ENCODE results near the gene DES. TPM values are rescaled to one million over a fixed set of nuclear protein-coding genes. Genes with fewer than 3 reads are reported as not detected.

Gene DES
- total RNA-seq, 6 donors from 2014 or later: 39.7 to 299 (median 70.8) TPM

- DNase-seq (peak in 1 of 2 donors; percentile 70), ATAC-seq (ENCODE audit: low FRiP score in 2 of 2) (no peak)
- WGBS, 2 donors: 83 to 89% methylated on average over 7 to 15 of the region's 23 CpGs
- H3K4me3 ChIP-seq: no peak overlapping the region
- TF ChIP-seq, protein P1, sequence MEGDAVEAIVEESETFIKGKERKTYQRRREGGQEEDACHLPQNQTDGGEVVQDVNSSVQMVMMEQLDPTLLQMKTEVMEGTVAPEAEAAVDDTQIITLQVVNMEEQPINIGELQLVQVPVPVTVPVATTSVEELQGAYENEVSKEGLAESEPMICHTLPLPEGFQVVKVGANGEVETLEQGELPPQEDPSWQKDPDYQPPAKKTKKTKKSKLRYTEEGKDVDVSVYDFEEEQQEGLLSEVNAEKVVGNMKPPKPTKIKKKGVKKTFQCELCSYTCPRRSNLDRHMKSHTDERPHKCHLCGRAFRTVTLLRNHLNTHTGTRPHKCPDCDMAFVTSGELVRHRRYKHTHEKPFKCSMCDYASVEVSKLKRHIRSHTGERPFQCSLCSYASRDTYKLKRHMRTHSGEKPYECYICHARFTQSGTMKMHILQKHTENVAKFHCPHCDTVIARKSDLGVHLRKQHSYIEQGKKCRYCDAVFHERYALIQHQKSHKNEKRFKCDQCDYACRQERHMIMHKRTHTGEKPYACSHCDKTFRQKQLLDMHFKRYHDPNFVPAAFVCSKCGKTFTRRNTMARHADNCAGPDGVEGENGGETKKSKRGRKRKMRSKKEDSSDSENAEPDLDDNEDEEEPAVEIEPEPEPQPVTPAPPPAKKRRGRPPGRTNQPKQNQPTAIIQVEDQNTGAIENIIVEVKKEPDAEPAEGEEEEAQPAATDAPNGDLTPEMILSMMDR (IDR thresholded peaks at IDR 0.05): no peak
- TF ChIP-seq POLR2A (IDR thresholded peaks at IDR 0.05) (no peak), EP300 (IDR thresholded peaks at IDR 0.05) (no peak), POLR2AphosphoS5 (IDR thresholded peaks at IDR 0.05) (no peak)
- H3K4me1 ChIP-seq: no peaks in the 10 kb centered on the region
- no peaks in the 10 kb centered on the region for H3K36me3 ChIP-seq
- H3K27ac ChIP-seq: no peak overlapping the region
- no peaks in the 10 kb centered on the region for H3K9me3 ChIP-seq
- H3K27me3 ChIP-seq: no peaks in the 10 kb centered on the region
Measured at GRCh38 chr2:219468410-219469185, 50.4 kb downstream of the DES start.

DNA sequence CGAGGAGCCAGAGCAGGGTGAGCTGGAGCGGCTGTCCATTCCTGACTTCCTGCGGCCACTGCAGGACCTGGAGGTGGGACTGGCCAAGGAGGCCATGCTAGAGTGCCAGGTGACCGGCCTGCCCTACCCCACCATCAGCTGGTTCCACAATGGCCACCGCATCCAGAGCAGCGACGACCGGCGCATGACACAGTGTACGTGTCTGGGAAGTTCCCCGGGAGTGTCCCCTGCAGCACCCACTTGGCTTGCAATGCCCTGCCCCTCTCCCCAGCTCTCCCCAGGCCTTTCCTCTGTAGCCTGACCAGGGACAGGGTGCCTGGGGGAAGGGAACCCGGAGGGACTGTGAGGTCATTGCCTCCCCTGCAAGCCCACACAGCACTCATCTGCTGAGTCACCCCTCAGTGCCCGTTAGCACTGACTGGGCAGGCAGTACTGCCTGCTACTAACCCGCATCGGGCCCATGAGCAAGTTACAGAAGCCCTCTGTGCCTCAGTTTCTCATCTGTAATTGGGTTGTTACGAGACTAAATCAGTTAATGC lies 51.1 kb downstream of the DES start:
- DNase-seq (no peak), ATAC-seq (ENCODE audit: low FRiP score in 2 of 2) (no peak)
- Histone ChIP-seq H3K27ac (no peak overlapping the region), H3K4me3 (no peak overlapping the region), H3K9me3 (no peaks in the 10 kb centered on the region), H3K27me3 (no peaks in the 10 kb centered on the region), H3K4me1 (no peaks in the 10 kb centered on the region), H3K36me3 (no peaks in the 10 kb centered on the region)
- 86 to 87% methylated on average over 13 to 16 of the region's 16 CpGs for WGBS, 2 donors
- TF ChIP-seq EP300 (IDR thresholded peaks at IDR 0.05) (no peak), POLR2AphosphoS5 (IDR thresholded peaks at IDR 0.05) (no peak), POLR2A (IDR thresholded peaks at IDR 0.05) (no peak)
- TF ChIP-seq, protein P1 (IDR thresholded peaks at IDR 0.05): no peak

DNA sequence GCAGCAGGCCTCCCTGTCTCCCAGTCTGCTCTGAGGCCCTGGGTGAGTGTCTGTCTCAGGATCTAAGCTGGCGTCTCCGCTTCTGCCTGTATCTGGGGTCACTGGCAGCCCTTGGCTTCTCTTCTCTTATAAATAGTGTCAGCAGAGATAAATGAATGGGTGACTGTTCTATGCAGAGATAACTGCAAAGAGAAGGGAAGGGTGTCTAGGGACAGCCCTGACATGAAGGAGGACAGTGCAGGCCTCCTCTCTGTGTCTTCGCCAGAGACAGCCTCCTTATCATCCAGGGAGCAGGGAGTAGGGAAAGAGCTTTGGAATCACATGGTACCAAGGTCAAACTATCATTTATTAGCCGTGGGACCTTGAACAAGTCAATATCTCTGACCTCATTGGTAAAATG lies 52.3 kb downstream of the DES start:
- Histone ChIP-seq H3K27ac (no peak overlapping the region), H3K36me3 (no peaks in the 10 kb centered on the region), H3K27me3 (no peaks in the 10 kb centered on the region), H3K9me3 (no peaks in the 10 kb centered on the region), H3K4me1 (no peaks in the 10 kb centered on the region), H3K4me3 (no peak overlapping the region)
- 63 to 69% methylated on average over 4 of the region's 4 CpGs for WGBS, 2 donors
- ATAC-seq (ENCODE audit: low FRiP score in 2 of 2) (no peak), DNase-seq (no peak)
- TF ChIP-seq, protein P1 (IDR thresholded peaks at IDR 0.05): no peak
- TF ChIP-seq POLR2AphosphoS5 (IDR thresholded peaks at IDR 0.05): no peak
- no peak for TF ChIP-seq EP300 (IDR thresholded peaks at IDR 0.05)
- TF ChIP-seq POLR2A (IDR thresholded peaks at IDR 0.05): no peak

DNA sequence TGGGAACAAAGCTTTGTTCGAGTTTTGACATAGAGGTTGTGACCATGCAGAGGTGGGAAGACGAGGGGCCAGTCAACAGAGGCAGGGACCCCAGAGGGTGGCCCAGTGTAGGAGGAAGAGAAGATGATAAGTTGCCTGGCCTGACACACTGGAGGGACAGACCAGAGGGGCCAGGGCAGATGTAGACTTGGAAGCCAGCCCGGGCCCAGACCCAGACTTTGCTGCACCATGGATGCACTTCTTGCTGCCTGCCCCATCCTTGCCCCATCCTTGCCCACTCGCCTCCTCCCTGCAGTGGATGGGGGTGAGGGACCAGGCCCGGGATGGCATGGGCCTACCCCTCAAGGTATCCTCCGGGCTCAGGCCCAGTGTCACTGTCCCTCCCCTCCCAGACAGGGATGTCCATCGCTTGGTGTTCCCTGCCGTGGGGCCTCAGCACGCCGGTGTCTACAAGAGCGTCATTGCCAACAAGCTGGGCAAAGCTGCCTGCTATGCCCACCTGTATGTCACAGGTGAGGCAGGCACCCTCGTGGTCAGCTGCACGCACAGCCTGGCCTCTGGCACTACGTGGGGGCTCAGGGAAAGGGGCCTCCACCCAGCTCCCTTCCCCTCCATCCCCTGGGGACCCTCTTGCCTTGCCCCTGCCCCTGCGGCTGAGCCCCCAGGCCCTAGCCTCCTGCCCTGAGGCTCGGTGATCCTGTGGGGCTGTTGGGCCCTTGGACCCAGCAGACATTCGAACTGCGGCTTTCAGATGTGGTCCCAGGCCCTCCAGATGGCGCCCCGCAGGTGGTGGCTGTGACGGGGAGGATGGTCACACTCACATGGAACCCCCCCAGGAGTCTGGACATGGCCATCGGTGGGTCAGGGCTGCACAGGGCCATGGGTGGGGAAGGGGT lies 53.5 kb downstream of the DES start:
- WGBS, 2 donors: 76 to 80% methylated on average over 11 to 20 of the region's 22 CpGs
- TF ChIP-seq EP300 (IDR thresholded peaks at IDR 0.05) (no peak), POLR2A (IDR thresholded peaks at IDR 0.05) (no peak), POLR2AphosphoS5 (IDR thresholded peaks at IDR 0.05) (no peak)
- TF ChIP-seq, protein P1 (IDR thresholded peaks at IDR 0.05): no peak
- Histone ChIP-seq H3K4me3 (no peak overlapping the region), H3K27me3 (peaks cover 0 to 2% (median 0%) of the 10 kb centered on the region in 4 donors), H3K9me3 (no peaks in the 10 kb centered on the region), H3K4me1 (peaks cover 0 to 5% (median 2%) of the 10 kb centered on the region in 4 donors), H3K36me3 (no peaks in the 10 kb centered on the region), H3K27ac (no peak overlapping the region)
- DNase-seq: peak in 1 of 2 donors; percentile 56
- ATAC-seq (ENCODE audit: low FRiP score in 2 of 2): no peak
